ENCODE results near the gene FHIT. TPM values are rescaled to one million over a fixed set of nuclear protein-coding genes. Genes with fewer than 3 reads are reported as not detected.
A peak's percentile ranks its signal among the peaks of the same experiment; 100 is the strongest.

FHIT gene
- total RNA-seq, 1 donor from 2014 or later, result 11.5 TPM

- DNase-seq (ENCODE audit: low read depth), result no peak
- TF ChIP-seq, protein P1, sequence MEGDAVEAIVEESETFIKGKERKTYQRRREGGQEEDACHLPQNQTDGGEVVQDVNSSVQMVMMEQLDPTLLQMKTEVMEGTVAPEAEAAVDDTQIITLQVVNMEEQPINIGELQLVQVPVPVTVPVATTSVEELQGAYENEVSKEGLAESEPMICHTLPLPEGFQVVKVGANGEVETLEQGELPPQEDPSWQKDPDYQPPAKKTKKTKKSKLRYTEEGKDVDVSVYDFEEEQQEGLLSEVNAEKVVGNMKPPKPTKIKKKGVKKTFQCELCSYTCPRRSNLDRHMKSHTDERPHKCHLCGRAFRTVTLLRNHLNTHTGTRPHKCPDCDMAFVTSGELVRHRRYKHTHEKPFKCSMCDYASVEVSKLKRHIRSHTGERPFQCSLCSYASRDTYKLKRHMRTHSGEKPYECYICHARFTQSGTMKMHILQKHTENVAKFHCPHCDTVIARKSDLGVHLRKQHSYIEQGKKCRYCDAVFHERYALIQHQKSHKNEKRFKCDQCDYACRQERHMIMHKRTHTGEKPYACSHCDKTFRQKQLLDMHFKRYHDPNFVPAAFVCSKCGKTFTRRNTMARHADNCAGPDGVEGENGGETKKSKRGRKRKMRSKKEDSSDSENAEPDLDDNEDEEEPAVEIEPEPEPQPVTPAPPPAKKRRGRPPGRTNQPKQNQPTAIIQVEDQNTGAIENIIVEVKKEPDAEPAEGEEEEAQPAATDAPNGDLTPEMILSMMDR (IDR thresholded peaks at IDR 0.05; ENCODE audit: insufficient read depth, low read length, poor library complexity, severe bottlenecking), result no peak
- H3K4me3 ChIP-seq (ENCODE audit: low read depth, low read length), result no peak overlapping the region
- H3K36me3 ChIP-seq (ENCODE audit: control insufficient read depth, insufficient read depth, low read length), result no peaks in the 10 kb centered on the region
- H3K27me3 ChIP-seq (ENCODE audit: control insufficient read depth, insufficient read depth, low read length), result no peaks in the 10 kb centered on the region
Observed at GRCh38 chr3:60730371-60730770, 520.9 kb downstream of the FHIT start.

DNA sequence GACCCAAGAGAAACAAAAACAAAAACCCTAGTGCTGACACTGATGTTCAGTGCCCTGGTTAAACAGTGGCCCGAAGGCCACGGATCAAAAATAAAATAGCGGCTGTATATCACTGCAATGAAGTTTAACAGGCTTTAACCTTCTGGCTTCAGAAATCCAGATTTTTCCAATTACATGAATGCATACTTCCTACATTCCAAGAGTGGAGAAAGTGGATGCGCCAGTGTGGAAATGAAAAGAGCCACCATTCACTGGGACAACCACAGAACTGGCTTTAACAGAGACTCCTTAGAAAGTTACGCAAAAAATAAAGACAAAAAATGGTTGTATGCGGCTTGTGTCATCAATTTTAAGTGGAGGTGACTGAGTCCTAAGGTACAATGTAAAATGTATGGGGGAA, 522.2 kb downstream of the FHIT start:
- no peak for DNase-seq (ENCODE audit: low read depth)
- no peaks in the 10 kb centered on the region for H3K36me3 ChIP-seq (ENCODE audit: control insufficient read depth, insufficient read depth, low read length)
- no peaks in the 10 kb centered on the region for H3K27me3 ChIP-seq (ENCODE audit: control insufficient read depth, insufficient read depth, low read length)
- TF ChIP-seq, protein P1 (IDR thresholded peaks at IDR 0.05; ENCODE audit: insufficient read depth, low read length, poor library complexity, severe bottlenecking), result no peak
- no peak overlapping the region for H3K4me3 ChIP-seq (ENCODE audit: low read depth, low read length)

DNA sequence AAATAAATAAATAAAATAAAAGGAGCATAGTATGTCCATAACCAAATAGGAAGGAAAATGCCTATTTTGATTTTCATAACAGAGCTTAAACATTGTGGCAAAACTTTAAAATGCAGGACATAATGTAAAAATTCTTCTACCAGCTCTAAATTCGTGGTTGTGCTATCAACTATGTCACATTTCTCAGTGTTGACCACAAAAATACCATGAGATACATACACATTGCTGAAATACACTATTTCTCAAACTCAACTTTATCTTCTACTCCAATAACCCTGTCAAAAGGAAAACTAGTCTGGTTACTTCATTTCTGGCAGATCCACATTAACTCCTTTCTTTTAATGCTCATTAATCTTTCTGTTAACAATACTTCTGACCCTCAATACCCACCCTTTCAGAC, 523.2 kb downstream of the FHIT start:
- H3K27me3 ChIP-seq (ENCODE audit: control insufficient read depth, insufficient read depth, low read length), result no peaks in the 10 kb centered on the region
- H3K4me3 ChIP-seq (ENCODE audit: low read depth, low read length), result no peak overlapping the region
- no peak for DNase-seq (ENCODE audit: low read depth)
- no peaks in the 10 kb centered on the region for H3K36me3 ChIP-seq (ENCODE audit: control insufficient read depth, insufficient read depth, low read length)
- TF ChIP-seq, protein P1 (IDR thresholded peaks at IDR 0.05; ENCODE audit: insufficient read depth, low read length, poor library complexity, severe bottlenecking), result no peak

DNA sequence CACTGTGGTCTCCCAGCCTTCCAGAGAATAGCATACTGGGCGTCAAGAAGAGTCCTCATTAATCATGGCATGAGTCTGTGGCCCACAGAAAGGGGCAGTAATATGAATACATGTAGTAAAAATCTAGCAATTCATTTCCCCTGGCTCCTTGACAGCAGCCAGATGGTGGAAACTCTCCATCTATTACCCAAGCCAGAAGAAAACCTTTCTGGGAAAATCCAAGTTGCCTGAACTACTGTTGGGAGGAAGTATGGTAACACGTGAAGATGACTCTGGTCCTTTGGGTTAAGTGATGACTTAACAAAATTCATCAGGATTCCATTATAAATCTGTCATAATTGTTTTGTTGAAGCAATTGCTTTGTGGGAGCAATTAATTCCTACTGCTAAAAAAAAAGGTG, 530.5 kb downstream of the FHIT start:
- no peaks in the 10 kb centered on the region for H3K27me3 ChIP-seq (ENCODE audit: control insufficient read depth, insufficient read depth, low read length)
- no peak for DNase-seq (ENCODE audit: low read depth)
- TF ChIP-seq, protein P1 (IDR thresholded peaks at IDR 0.05; ENCODE audit: insufficient read depth, low read length, poor library complexity, severe bottlenecking), result no peak
- H3K4me3 ChIP-seq (ENCODE audit: low read depth, low read length), result no peak overlapping the region
- H3K36me3 ChIP-seq (ENCODE audit: control insufficient read depth, insufficient read depth, low read length), result no peaks in the 10 kb centered on the region

DNA sequence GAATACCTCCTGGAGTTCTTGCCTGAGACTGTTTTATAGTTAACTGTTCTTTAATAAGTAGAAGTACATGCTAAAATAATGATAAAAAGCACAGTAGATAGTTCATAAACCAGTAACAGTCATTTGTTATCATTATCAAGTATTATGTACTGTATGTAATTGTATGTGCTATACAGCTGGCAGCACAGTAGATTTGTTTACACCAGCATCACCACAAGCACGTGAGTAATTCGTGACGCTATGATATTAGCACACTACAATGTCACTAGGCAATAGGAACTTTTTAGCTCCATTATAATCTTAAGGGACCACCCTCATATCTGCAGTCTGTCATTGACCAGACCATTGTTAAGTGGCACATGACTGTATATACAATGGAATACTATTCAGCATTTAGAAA, 534.7 kb downstream of the FHIT start:
- Histone ChIP-seq H3K36me3 (ENCODE audit: control insufficient read depth, insufficient read depth, low read length) (no peaks in the 10 kb centered on the region), H3K27me3 (ENCODE audit: control insufficient read depth, insufficient read depth, low read length) (no peaks in the 10 kb centered on the region), H3K4me3 (ENCODE audit: low read depth, low read length) (no peak overlapping the region)
- TF ChIP-seq, protein P1 (IDR thresholded peaks at IDR 0.05; ENCODE audit: insufficient read depth, low read length, poor library complexity, severe bottlenecking), result no peak
- DNase-seq (ENCODE audit: low read depth), result no peak

- TF ChIP-seq, protein P1 (IDR thresholded peaks at IDR 0.05; ENCODE audit: insufficient read depth, low read length, poor library complexity, severe bottlenecking), result no peak
- no peaks in the 10 kb centered on the region for H3K36me3 ChIP-seq (ENCODE audit: control insufficient read depth, insufficient read depth, low read length)
- peak; percentile 29 for DNase-seq (ENCODE audit: low read depth)
- H3K27me3 ChIP-seq (ENCODE audit: control insufficient read depth, insufficient read depth, low read length), result no peaks in the 10 kb centered on the region
- no peak overlapping the region for H3K4me3 ChIP-seq (ENCODE audit: low read depth, low read length)
Observed at GRCh38 chr3:60708191-60708975, 542.9 kb downstream of the FHIT start.

Measured in kidney epithelial cell (primary cell).